Ectodermal cell (in vitro differentiated cells): ENCODE results near the gene ADCY5.

Experiments
- H3K27ac ChIP-seq: 2 replicates; pipeline ENCODE4 v1.7.0; 2013; ENCODE audit warnings: mild to moderate bottlenecking, low read depth, low read length; ENCODE audit not compliant: insufficient read depth, poor library complexity, severe bottlenecking
- H3K27me3 ChIP-seq: 2 replicates; pipeline ENCODE4 v1.7.0; 2013; ENCODE audit warnings: mild to moderate bottlenecking, low read length; ENCODE audit not compliant: insufficient read depth, control insufficient read depth, poor library complexity, severe bottlenecking
- H3K36me3 ChIP-seq: one replicate; pipeline ENCODE4 v1.7.0; 2013; ENCODE audit warnings: low read length; ENCODE audit not compliant: control insufficient read depth, insufficient read depth
- H3K4me1 ChIP-seq: one replicate; pipeline ENCODE4 v1.7.0; 2013; ENCODE audit warnings: low read length; ENCODE audit not compliant: control insufficient read depth, insufficient read depth
- H3K4me3 ChIP-seq: 2 replicates; pipeline ENCODE4 v1.7.0; 2013; ENCODE audit warnings: low read depth, low read length, control low read depth; ENCODE audit not compliant: insufficient read depth
- H3K9me3 ChIP-seq: 2 replicates; pipeline ENCODE4 v1.7.0; 2013; ENCODE audit warnings: mild to moderate bottlenecking, low read length, moderate library complexity; ENCODE audit not compliant: control insufficient read depth
- WGBS, 2 experiments: methylation state at CpG; one replicate each; pipeline ENCODE4 v1.1.7; 2013; ENCODE audit warnings: missing lambda C conversion rate in 2 of 2; 5-methylcytosine and 5-hydroxymethylcytosine counted together

Gene ADCY5

DNA sequence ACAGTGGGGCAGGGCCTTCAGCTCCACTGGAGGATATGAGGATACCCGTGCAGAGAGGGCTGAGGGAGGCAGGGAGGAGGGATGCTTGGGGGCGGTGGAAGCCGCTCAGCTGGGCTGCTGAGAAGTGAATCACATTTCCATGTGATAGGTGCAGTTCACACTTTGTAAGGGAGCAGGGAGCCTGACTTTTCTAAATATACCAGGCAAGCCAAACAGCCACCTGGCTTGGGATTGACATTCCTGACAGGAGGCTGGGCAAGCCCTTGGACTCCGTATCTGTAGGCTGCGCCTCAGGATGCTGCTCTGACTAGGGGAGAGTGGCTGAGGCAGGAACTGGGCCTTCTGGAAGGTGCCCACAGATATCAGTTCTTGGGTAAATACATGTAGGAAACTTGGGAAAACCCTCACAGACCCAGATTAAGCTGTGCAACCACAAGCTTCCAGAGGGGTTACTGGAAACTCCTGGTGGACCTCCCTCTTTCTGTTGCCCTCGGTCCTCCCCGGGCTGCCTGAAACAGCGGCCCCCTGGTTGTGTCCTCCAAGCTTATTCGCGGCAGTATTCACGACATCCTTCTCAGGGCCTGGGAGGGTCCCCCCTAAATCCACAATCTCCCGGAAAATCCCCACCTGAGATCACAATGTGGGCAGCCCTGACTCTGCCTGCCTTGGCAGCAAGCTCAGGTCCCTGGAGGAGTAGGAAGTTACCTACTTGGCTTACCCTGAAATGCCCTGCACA lies 33.0 kb upstream of the ADCY5 start:
- Histone ChIP-seq H3K4me3 (no peak overlapping the region), H3K27me3 (no peaks in the 10 kb centered on the region), H3K36me3 (no peaks in the 10 kb centered on the region), H3K27ac (no peak overlapping the region), H3K9me3 (no peaks in the 10 kb centered on the region), H3K4me1 (no peaks in the 10 kb centered on the region)
- WGBS, 2 experiments, result 88 to 89% methylated on average over 12 of the region's 12 CpGs

DNA sequence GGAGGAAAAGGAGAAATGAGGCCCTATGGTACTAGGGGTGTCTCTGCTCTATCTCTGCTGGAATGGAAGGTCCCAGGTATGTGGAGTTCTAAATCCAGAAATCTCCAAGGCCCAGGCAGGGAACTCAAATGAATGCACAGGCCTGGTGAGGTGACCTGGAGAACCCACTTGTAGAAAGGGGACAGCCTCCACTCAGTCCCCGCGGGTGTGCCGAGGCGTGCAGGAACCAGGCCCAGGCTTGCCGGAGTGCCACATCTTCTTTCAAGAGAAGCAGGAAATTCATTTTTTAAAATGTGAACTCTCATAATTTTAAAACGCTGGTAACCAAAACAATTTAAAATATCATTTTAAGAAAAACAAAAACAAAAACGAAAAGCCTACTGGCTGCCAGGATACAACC lies 32.2 kb upstream of the ADCY5 start:
- WGBS, 2 experiments, result 94 to 96% methylated on average over 7 of the region's 7 CpGs
- no peak overlapping the region for H3K4me3 ChIP-seq

DNA sequence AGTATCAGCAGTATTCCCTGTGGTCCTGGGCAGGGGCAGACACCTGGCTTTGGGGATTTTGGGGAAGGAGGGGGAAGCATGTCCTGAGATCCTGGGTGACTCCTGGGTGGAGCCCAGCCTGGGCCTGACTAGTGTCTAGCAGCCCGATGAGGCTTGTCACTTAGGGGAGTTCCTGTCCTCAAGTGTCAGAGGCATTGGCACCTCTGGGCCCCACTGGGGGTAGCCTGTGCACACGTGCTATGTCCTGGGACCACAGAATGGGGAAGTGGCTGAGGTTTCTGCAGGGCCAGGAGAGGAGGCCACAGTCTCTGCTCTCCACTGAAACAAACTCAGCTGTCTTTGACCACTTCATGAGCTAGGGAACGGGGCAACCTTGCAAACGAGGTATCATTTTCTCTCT lies 31.5 kb upstream of the ADCY5 start:
- no peaks in the 10 kb centered on the region for H3K4me1 ChIP-seq
- no peak overlapping the region for H3K27ac ChIP-seq
- no peak overlapping the region for H3K4me3 ChIP-seq
- no peaks in the 10 kb centered on the region for H3K27me3 ChIP-seq
- H3K36me3 ChIP-seq, result no peaks in the 10 kb centered on the region
- H3K9me3 ChIP-seq, result no peaks in the 10 kb centered on the region
- 92 to 93% methylated on average over 4 of the region's 4 CpGs for WGBS, 2 experiments

More for the DNA sequence above, 32.2 kb upstream of the ADCY5 start:
- H3K27me3 ChIP-seq, result no peaks in the 10 kb centered on the region
- no peak overlapping the region for H3K27ac ChIP-seq
- no peaks in the 10 kb centered on the region for H3K4me1 ChIP-seq
- H3K9me3 ChIP-seq, result no peaks in the 10 kb centered on the region
- no peaks in the 10 kb centered on the region for H3K36me3 ChIP-seq

DNA sequence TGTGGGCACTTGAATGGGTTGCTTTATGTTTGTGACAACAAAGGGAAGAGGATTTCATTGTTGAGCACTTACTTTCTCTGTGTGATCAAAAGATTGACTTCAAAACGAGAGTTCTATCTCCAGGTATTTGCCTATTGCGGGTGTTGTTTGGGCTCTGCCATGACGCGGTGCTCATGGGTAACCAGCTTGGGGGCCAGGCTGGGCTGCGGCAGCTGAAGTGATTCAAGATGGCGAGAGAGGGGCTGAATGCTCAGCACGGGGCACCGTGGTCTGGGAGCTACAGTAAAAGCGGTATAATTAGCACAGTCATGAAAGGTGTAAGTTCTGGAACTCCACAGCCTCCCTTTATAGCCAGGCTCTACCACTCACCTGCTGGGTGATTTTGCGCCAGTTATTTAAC lies 31.0 kb upstream of the ADCY5 start:
- no peak overlapping the region for H3K4me3 ChIP-seq

DNA sequence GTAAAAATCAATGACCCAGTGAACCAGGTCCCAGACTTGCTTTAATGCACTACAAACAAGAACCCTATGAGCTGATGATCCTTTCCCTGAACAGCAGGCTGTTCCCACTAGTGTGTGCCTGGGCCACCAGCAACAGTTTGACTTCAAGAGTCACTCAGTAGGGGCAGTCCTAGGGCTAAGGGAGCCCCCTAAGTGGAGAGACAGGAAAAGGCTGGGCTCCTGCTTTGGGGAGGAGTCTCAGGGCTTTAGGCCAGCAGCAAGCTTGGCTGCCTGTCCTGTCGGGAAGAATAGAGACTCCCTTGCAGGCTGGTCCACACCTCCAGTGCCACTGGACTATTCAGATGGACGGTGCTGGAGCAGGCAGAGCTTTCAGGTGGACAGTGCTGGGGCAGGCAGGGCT lies 29.4 kb upstream of the ADCY5 start:
- no peak overlapping the region for H3K27ac ChIP-seq
- no peaks in the 10 kb centered on the region for H3K27me3 ChIP-seq
- no peaks in the 10 kb centered on the region for H3K4me1 ChIP-seq
- 42 to 48% methylated on average over 2 of the region's 2 CpGs for WGBS, 2 experiments
- no peak overlapping the region for H3K4me3 ChIP-seq
- no peaks in the 10 kb centered on the region for H3K9me3 ChIP-seq
- H3K36me3 ChIP-seq, result no peaks in the 10 kb centered on the region

More for the DNA sequence above, 31.0 kb upstream of the ADCY5 start:
- Histone ChIP-seq H3K4me1 (no peaks in the 10 kb centered on the region), H3K27ac (no peak overlapping the region), H3K9me3 (no peaks in the 10 kb centered on the region), H3K27me3 (no peaks in the 10 kb centered on the region), H3K36me3 (no peaks in the 10 kb centered on the region)
- 94 to 95% methylated on average over 10 of the region's 10 CpGs for WGBS, 2 experiments

DNA sequence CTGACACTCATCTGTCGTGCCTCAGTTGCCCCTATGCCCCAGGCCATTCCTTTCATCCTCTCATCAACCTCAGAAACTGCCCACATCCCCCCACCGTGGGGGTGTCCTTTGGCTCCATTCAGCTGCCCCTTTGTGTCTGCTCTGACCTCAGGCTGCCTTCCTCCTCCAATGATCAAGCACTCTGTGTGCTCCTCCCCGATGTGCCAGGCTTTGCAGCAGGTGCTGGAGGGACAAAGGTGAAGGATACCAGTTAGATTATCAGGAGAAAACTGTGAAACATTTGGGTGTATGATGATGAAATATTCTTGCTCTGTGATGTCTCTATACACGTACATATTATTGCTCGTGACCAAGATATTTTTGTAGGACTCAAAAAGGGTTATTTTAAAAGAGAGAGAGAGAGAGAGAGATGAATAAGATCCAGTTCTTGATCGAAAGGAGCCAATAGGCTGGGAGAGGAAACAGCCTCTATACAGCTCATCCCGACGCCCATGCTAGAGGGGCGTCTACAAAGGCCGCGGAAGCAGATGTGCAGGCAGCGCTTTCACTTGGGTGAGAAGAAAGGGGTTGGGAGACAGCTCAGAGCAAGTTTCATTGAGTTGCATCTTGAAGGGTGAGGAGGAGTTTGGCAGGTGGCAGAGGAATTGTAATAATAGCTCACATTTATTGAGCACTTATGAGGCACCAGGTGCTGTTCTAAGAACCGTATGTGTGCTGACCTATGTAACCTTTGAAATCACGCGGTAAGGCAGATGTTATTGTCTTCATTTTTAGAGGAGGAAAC lies 28.3 kb upstream of the ADCY5 start:
- Histone ChIP-seq H3K4me3 (no peak overlapping the region), H3K27ac (no peak overlapping the region), H3K4me1 (no peaks in the 10 kb centered on the region), H3K27me3 (no peaks in the 10 kb centered on the region), H3K9me3 (no peaks in the 10 kb centered on the region), H3K36me3 (no peaks in the 10 kb centered on the region)
- 91 to 93% methylated on average over 15 of the region's 15 CpGs for WGBS, 2 experiments

DNA sequence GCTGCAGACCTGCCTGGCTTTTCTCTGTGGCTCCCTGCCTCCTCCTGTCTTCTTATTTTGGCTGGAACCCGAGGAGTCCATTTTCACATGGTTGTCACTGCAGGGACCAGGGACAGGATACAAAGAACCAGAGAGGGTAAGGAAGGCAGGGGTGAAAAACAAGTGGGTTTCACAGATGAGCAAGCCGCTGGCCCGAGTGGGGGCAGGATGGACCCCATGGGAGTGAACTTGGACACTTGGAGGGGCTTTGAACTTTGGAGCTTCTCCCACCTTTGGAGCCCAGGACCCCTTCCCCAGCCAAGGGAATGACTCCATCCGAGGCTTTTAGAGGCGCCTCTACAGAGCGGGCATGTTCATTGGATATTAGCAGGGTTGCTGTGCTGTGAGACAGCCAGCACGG lies 26.9 kb upstream of the ADCY5 start:
- Histone ChIP-seq H3K9me3 (no peaks in the 10 kb centered on the region), H3K4me3 (no peak overlapping the region), H3K27ac (no peak overlapping the region), H3K27me3 (no peaks in the 10 kb centered on the region), H3K36me3 (no peaks in the 10 kb centered on the region), H3K4me1 (no peaks in the 10 kb centered on the region)
- WGBS, 2 experiments, result 91 to 93% methylated on average over 6 of the region's 7 CpGs

DNA sequence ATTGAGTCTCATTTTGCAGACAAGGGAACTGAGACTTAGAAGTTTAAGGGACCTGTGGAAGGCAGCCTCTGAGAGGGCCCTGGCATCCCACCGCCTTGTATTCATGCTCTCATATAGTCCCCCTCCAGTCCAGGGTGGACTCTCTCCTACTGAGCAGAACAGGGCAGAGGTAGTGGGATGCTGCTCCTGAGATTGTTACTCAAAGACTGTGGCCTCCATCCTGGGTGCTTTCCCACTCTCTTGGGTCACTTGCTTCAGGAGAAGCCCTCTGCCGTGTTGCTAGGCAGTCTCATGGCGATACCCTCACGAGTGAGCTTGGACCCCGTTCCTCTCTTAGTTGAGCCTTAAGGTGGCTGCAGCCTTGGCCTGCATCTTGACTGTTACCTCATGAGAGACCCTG lies 22.2 kb upstream of the ADCY5 start:
- no peaks in the 10 kb centered on the region for H3K27me3 ChIP-seq
- H3K27ac ChIP-seq, result no peak overlapping the region
- H3K4me1 ChIP-seq, result no peaks in the 10 kb centered on the region
- H3K4me3 ChIP-seq, result no peak overlapping the region
- WGBS, 2 experiments, result 92 to 95% methylated on average over 5 of the region's 5 CpGs
- H3K9me3 ChIP-seq, result no peaks in the 10 kb centered on the region
- no peaks in the 10 kb centered on the region for H3K36me3 ChIP-seq

DNA sequence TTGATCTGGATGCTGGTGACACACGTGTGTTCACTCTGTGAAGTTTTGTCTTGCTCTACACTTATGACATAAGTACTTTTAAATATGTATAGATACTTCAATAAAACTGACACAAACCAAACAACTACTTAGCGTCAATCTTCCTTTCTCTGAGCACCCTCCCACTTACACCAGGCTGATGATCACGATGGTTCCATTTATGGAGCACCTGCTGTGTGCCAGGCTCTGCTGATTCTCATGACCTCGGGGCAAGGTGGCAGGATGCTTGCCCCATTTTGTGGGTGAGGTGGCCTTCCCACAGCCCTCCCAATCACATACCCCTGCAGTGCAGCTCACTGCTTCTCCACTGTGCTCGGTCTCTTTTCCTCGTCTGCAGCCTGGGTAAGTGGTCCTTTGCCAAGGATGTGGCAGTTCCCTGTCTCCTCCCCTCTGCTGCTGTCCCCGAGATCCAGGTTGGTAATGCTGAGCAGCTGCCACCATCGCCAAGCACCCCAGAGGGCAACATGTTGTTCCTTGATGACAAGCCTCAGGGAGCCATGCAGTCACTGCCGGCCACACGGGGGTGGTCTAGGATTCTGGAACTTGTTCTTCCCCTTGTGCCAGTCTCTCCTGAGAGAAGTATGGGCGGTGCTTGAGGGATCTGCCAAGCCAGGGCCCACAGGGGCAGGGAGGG lies 20.6 kb upstream of the ADCY5 start:
- Histone ChIP-seq H3K27ac (no peak overlapping the region), H3K4me1 (no peaks in the 10 kb centered on the region), H3K4me3 (no peak overlapping the region), H3K9me3 (no peaks in the 10 kb centered on the region), H3K36me3 (no peaks in the 10 kb centered on the region), H3K27me3 (no peaks in the 10 kb centered on the region)
- 83 to 86% methylated on average over 10 to 11 of the region's 11 CpGs for WGBS, 2 experiments

DNA sequence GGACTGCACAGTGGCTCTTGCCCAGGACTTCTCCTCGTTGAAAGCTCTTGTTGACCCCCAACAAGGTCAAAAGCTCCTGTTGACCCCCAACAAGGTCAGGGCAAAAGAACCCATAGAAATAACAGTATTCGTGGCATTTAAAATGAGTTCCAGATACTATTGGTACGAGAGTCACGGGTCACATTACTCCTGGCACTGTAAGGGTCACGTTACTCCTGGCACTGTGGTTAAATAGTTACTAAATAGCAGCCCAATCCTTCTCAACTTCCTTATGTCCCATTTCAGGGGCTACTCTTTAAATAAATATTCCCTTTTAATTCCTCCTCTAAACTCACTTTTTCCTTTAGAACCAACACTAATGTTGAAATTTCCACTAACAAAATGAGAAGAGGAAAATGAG lies 18.2 kb upstream of the ADCY5 start:
- no peak overlapping the region for H3K4me3 ChIP-seq
- no peak overlapping the region for H3K27ac ChIP-seq
- WGBS, 2 experiments, result 91 to 95% methylated on average over 5 of the region's 5 CpGs
- no peaks in the 10 kb centered on the region for H3K9me3 ChIP-seq
- no peaks in the 10 kb centered on the region for H3K4me1 ChIP-seq
- no peaks in the 10 kb centered on the region for H3K27me3 ChIP-seq
- H3K36me3 ChIP-seq, result no peaks in the 10 kb centered on the region
